K562 (cell line): ENCODE results near the gene GGPS1. TPM values are rescaled to one million over a fixed set of nuclear protein-coding genes. Genes with fewer than 3 reads are reported as not detected.

ENCODE experiments used
- ARID3B ChIP-seq: fragments of 250-450 bp; sonication (Bioruptor Pico); IDR thresholded peaks from 2 replicates; pipeline ENCODE4 v1.4.0; 2020; ENCODE audit warnings: borderline replicate concordance
- ATF6 ChIP-seq: sonication (generic); formaldehyde crosslinking; IDR thresholded peaks from 2 replicates; pipeline ENCODE4 v1.4.0; 2020; ENCODE audit warnings: mild to moderate bottlenecking, missing genetic modification reagents
- BHLHE40 ChIP-seq: IDR thresholded peaks from 2 replicates; pipeline ENCODE4 v1.6.1; 2011; ENCODE audit warnings: low read length, improper control_type of control experiment
- CLOCK ChIP-seq: fragments of 250-450 bp; sonication (Bioruptor Pico); IDR thresholded peaks from 2 replicates; pipeline ENCODE4 v1.4.0; 2020; ENCODE audit warnings: mild to moderate bottlenecking, moderate library complexity, borderline replicate concordance
- FOSL1 ChIP-seq: fragments of 200-800 bp; sonication (Bioruptor generic); conservative IDR thresholded peaks from 2 replicates; pipeline ENCODE4 v1.6.1; 2016; ENCODE audit warnings: missing genetic modification characterization, missing compliant biosample characterization
- MBD1 ChIP-seq: fragments of 250-450 bp; sonication (Bioruptor Pico); IDR thresholded peaks from 2 replicates; pipeline ENCODE4 v1.8.0; 2022; ENCODE audit warnings: inconsistent platforms
- NFE2L1 ChIP-seq: fragments of 450-650 bp; IDR thresholded peaks from 2 replicates; pipeline ENCODE4 v1.6.1; 2016; ENCODE audit warnings: missing genetic modification characterization, low read depth, mild to moderate bottlenecking, missing compliant biosample characterization, moderate library complexity, borderline replicate concordance
- RFX7 ChIP-seq: fragments of 250-450 bp; sonication (Bioruptor Pico); IDR thresholded peaks from 2 replicates; pipeline ENCODE4 v1.5.1; 2021; ENCODE audit warnings: mild to moderate bottlenecking
- TCF7 ChIP-seq: sonication (generic); IDR thresholded peaks from 2 replicates; pipeline ENCODE4 v1.6.1; 2016; ENCODE audit warnings: antibody characterized with exemption, borderline replicate concordance
- TEAD1 ChIP-seq, 2 experiments: fragments of 450-650 bp in 1 of 2; sonication (generic) in 1 of 2; formaldehyde crosslinking; IDR thresholded peaks; 2 replicates each; pipeline versions ENCODE4 v1.4.0 to v1.8.0; 2020 to 2022; ENCODE audit warnings: mild to moderate bottlenecking in 2 of 2, missing genetic modification reagents in 1 of 2
- TRIM24 ChIP-seq, 2 experiments: fragments of 450-650 bp; IDR thresholded peaks; 2 replicates each; pipeline ENCODE4 v1.6.1; 2016
- XRCC4 ChIP-seq: IDR thresholded peaks from one replicate; pipeline ENCODE4 v1.6.1; 2011; ENCODE audit not compliant: insufficient read depth, insufficient read length; ENCODE audit errors: extremely low read depth
- ZSCAN32 ChIP-seq: fragments of 450-650 bp; formaldehyde crosslinking; IDR thresholded peaks from 2 replicates; pipeline ENCODE4 v1.4.0; 2020; ENCODE audit warnings: mild to moderate bottlenecking, moderate library complexity
- polyA plus RNA-seq, 8 experiments: library from polyadenylated mRNA; depleted of rRNA in 4 of 8; stranded (reverse) in 5 of 8; unstranded in 3 of 8; fragments of >200 nt; fragmentation: Nextera tagmentation in 2 of 8; fragmentation: Illumina TruSeq in 1 of 8; extraction: Ambion mirVana in 2 of 8; extraction: Trizol in 1 of 8; gene quantifications; 2 replicates each; pipeline versions ENCODE4 v1.2.1 to v1.2.3, GENCODE V29; 2011 to 2014; ENCODE audit warnings: inconsistent platforms in 1 of 8, missing spikeins in 1 of 8
- total RNA-seq, 7 experiments: library from RNA; depleted of rRNA in 6 of 7; stranded (reverse); fragments of >200 nt in 6 of 7; fragmentation: Illumina TruSeq in 2 of 7; extraction: Trizol in 2 of 7; gene quantifications; 2 replicates each; pipeline versions ENCODE4 v1.2.1 to v1.2.3, GENCODE V29; 2011 to 2021; ENCODE audit warnings: low replicate concordance in 1 of 7
- TF ChIP-seq, protein P1 (sequence below), 2 experiments: fragments of 450-650 bp in 1 of 2; sonication (generic) in 1 of 2; formaldehyde crosslinking; conservative IDR thresholded peaks; 2 replicates each; pipeline versions ENCODE4 v1.4.0 to v1.8.1; 2020 to 2022; ENCODE audit warnings: mild to moderate bottlenecking in 1 of 2, missing genetic modification reagents in 1 of 2
- TF ChIP-seq, protein P2 (sequence below): IDR thresholded peaks from 3 replicates; pipeline ENCODE4 v1.6.1; 2011; ENCODE audit warnings: borderline replicate concordance, mild to moderate bottlenecking; ENCODE audit not compliant: insufficient read length, insufficient read depth

The GGPS1 gene
- total and polyA plus RNA-seq, 9 of the 15 experiments (the other 6 are each of a cell fraction or from before 2014, with no cell fraction given), result 18.8 to 104 (median 56.3) TPM

DNA sequence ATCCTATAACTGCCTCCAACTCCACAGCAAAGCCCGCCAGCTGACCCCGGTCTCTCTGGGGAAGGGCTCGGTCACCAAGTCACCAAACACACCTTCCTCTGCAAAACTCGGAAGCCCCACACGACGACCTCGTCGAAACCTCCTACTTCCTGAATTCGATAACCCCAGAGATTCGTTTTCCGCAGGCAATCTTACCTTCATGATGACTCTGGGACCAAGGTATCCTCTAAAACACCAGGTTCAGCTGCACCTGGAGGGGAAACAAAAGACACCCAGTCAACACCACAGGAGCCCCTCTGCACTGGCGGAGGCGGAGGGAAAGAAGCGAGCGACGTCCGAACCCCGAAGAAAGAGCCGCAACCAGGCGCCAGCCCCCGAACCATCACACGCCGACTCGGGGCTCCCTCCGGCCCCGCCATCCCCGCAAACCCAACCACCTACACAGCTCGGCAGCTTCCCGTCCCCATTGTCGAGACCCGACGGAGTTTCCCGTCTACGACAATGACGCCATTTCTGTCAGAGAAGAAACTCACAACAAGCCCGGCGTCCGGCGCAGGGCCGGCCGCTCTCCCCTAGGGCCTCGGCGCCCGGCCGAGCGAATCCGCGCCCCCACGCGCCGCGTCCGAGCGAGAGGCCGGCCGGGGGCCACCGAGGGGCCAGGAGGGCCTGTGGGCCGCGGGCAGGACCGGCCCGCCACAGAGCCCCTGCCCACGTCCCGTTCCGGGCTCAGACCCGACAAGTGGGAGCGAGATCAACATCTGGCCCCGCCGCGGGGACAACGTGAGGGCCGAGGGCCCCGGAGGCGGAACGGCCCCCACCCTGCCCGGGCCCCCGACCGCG lies 1.4 kb upstream of the GGPS1 start (continued):
- TF ChIP-seq, protein P1, sequence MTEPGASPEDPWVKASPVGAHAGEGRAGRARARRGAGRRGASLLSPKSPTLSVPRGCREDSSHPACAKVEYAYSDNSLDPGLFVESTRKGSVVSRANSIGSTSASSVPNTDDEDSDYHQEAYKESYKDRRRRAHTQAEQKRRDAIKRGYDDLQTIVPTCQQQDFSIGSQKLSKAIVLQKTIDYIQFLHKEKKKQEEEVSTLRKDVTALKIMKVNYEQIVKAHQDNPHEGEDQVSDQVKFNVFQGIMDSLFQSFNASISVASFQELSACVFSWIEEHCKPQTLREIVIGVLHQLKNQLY (CRISPR knock-in tag; conservative IDR thresholded peaks at IDR 0.05), result no peak
- TF ChIP-seq TEAD1 (CRISPR knock-in tag; IDR thresholded peaks at IDR 0.05), result peak in 1 of 2 experiments; percentile 52; a peak in 1 of 4 replicates
- no peak for TF ChIP-seq TRIM24 (IDR thresholded peaks at IDR 0.05)
- no peak for TF ChIP-seq ATF6 (CRISPR knock-in tag)
- no peak for TF ChIP-seq XRCC4
- TF ChIP-seq RFX7 (CRISPR knock-in tag), result no peak
- no peak for TF ChIP-seq NFE2L1 (tag)
- TF ChIP-seq MBD1 (CRISPR knock-in tag), result no peak
- no peak for TF ChIP-seq TCF7
- TF ChIP-seq BHLHE40, result no peak
- TF ChIP-seq, protein P2, sequence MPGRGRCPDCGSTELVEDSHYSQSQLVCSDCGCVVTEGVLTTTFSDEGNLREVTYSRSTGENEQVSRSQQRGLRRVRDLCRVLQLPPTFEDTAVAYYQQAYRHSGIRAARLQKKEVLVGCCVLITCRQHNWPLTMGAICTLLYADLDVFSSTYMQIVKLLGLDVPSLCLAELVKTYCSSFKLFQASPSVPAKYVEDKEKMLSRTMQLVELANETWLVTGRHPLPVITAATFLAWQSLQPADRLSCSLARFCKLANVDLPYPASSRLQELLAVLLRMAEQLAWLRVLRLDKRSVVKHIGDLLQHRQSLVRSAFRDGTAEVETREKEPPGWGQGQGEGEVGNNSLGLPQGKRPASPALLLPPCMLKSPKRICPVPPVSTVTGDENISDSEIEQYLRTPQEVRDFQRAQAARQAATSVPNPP, result no peak
- TF ChIP-seq ARID3B (CRISPR knock-in tag), result no peak
- TF ChIP-seq ZSCAN32 (CRISPR knock-in tag), result no peak
- TF ChIP-seq FOSL1, result no peak
- no peak for TF ChIP-seq CLOCK (CRISPR knock-in tag)
